Measurements from ENCODE around the gene FLRT1.

FLRT1 gene

DNA sequence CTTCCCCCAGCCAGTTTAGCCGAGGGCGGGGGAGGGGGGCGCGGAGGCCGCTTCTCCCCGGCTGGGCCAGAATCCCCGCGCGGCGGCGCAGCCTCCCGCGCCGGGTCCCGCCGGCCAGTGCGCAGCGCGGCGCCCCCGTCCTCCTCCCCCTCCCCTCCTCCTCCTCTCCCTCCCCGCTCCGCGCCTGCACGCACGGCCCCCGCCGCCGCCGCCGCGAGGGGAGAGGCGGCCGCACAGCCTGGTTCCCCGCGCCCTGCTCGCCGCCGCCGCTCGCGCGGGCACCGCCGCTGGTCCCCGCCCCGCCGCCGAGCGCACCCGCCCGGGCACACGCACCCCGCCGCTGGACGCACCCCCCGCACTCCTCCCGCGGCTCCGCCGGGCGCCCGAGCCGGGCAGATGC, at the start of gene FLRT1:
FLRT1 (plus strand) TSS at position 356 of the 400 bp plus-strand sequence. CDS start 80,337 bp downstream, outside the sequence.
- no peak for DNase-seq (ENCODE audit: low read depth)

GRCh38 chr11:63986156-63986931, 49.4 kb upstream of the FLRT1 start, which contains the start of gene OTUB1:
Gene OTUB1, plus strand, starts transcription at chr11:63986438. Its CDS starts 19 bp downstream, at chr11:63986457.
- peak; percentile 81 for DNase-seq (ENCODE audit: low read depth)

DNA sequence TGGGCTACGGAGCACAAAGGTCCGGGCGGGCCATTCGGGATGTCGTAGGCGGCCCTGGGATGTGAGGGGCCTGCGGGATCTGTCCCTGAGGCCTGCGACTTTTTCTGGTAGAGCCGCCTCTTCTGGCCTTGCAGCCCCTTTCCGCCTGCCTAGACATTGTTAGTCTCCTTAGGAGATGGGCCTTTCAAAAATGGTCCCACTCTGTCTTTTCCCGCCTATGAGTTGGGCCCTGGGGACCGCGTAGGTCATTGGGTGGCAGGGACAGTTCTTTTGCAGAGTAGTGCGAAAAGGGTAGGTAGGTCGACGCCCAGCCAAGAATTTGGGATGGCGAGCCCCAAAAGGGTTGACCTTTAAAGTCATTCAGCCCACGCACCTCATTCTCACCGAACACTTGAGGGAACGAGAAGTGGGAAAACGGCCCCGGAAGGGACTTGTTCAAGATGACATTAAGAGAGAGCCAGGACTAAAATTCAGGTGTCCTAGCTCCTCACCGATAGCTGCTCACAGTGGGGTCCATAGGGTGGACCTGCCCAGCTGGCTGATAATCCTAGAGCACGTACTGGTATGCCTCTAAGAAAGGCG, 48.7 kb upstream of the FLRT1 start:
- DNase-seq (ENCODE audit: low read depth), result no peak

- DNase-seq (ENCODE audit: low read depth), result no peak
These were observed 44.2 kb upstream of the FLRT1 start for GRCh38 chr11:63991558-63991957.

DNA sequence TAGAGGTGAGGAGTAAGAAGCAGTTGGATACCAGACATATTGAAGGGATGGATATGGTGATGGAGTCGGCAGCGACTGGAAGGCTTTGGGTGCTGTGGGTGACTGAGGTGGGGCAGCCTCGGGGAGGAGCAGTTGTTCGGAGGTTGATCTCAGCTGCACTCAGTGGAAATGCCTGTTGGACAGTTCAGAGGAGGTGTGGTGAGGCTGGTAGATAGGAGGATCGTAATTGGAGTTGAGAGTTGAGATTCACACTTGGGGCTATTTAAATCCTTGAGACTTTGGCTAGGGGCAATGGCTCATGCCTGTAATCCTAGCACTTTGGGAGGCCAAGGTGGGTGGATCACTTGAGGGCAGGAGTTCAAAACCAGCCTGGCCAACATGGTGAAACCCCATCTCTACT, 42.6 kb upstream of the FLRT1 start:
- DNase-seq (ENCODE audit: low read depth), result no peak

DNA sequence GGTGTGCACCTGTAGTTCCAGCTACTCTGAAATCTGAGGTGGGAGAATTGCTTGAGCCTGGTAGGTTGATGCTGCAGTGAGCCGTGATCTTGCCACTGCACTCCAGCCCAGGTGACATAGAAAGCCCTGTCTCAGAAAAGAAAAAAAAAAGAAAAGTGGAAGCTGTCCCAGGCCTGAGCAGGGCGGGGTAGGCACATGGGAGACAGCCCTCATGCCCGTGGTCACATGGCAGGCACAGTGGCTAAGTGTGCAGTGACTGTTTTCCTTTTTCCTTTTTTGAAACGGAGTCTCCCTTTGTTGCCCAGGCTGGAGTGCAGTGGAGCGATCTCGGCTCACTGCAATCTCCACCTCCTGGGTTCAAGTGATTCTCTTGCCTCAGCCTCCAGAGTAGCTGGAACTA, 41.7 kb upstream of the FLRT1 start:
- DNase-seq (ENCODE audit: low read depth), result no peak

DNA sequence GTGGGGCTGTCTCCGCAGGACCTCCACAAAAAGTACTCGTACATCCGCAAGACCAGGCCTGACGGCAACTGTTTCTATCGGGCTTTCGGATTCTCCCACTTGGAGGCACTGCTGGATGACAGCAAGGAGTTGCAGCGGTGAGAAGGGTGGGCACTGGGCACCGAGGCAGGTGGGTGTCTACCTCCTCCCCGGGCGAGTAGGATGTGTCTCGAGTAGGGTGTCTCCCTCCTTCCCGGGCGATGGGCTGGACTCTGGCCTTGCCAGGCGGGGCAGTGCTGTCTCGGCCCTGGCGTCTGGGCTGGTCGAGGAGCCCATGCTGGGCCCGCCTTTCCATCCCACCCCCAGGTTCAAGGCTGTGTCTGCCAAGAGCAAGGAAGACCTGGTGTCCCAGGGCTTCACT, 39.2 kb upstream of the FLRT1 start:
- DNase-seq (ENCODE audit: low read depth), result no peak

GRCh38 chr11:63997104-63997700, 38.5 kb upstream of the FLRT1 start:
- DNase-seq (ENCODE audit: low read depth), result no peak

- DNase-seq (ENCODE audit: low read depth), result no peak
These were observed 37.9 kb upstream of the FLRT1 start for GRCh38 chr11:63997801-63998337.

GRCh38 chr11:63998558-63999348, 37.0 kb upstream of the FLRT1 start:
- DNase-seq (ENCODE audit: low read depth), result no peak

DNA sequence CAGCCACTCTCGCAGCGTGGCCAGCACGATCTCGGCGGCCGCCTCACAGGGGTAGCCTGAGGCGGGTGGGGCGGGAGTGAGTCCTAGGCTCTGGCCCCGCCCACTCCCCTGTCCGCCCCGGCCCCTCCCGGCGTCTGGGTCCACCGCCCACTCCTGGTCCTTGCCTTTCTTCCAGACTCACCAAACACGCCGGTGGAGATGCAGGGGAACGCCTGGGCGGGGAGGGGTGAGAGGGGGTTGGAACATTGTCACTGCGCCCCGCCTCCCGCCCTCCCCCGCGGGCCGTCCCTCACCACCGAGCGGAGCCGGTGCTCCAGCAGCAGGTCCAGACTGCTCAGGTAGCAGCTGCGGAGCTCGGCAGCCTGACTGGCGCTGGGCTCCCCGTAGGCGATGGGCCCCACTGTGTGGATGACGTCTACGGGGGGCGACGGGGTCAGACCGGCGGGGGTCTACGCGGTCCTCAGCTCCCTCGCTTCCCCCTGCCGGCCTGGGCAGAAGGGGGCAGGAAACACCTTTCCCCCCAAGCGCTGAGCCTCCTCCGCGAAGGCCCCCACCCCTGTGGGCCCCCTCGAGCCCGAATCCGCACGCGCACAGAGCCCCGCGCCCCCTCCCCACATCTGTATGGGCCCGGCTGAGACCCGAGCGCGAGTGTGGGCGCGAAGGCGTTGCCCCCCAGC, 36.2 kb upstream of the FLRT1 start:
- no peak for DNase-seq (ENCODE audit: low read depth)

GRCh38 chr11:64000026-64000739, 35.5 kb upstream of the FLRT1 start:
- DNase-seq (ENCODE audit: low read depth), result no peak

GRCh38 chr11:64000740-64001483, 34.8 kb upstream of the FLRT1 start:
- no peak for DNase-seq (ENCODE audit: low read depth)

GRCh38 chr11:64001484-64002420, 34.0 kb upstream of the FLRT1 start:
- no peak for DNase-seq (ENCODE audit: low read depth)

DNA sequence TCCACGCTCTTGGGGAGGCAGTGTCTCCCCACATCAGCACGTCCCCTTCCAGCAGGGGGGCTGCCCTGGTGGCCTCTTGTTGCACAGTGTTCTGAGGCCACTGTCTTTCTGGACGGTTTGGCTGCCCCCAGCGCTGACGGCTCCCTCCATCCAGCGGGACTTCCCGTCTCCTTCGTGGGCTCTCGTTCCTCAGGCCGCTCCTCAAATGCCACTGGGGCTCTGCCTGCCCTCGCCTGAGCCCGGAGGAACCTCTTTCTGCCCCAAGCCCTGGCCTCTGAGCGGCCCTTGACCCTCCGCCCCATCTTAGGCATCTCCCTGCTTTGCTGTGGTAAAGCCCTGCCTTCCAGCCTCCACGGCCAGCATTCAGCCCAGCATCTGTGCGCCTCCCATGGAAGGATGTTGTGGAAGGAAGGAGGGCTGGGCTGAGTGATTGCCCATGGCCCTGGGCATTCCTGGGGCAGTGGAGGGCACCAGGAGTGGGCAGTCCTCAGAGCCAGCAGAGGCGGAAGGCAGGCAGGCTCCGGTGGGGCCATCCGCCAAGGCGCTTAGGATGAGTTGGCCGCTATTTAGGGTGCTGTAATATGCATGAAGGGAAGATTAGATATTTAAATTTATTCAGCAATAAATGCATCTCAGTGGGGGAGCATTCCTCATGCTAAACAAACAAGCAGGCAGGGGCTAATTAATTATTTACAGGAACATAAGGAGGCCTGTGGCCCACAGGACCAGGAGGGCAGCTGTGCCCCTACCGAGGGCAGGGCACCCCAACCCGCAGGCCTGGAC, 31.7 kb upstream of the FLRT1 start:
- no peak for DNase-seq (ENCODE audit: low read depth)

GRCh38 chr11:64004590-64004984, 31.1 kb upstream of the FLRT1 start:
- no peak for DNase-seq (ENCODE audit: low read depth)

GRCh38 chr11:64005691-64006090, 30.0 kb upstream of the FLRT1 start:
- DNase-seq (ENCODE audit: low read depth), result no peak

DNA sequence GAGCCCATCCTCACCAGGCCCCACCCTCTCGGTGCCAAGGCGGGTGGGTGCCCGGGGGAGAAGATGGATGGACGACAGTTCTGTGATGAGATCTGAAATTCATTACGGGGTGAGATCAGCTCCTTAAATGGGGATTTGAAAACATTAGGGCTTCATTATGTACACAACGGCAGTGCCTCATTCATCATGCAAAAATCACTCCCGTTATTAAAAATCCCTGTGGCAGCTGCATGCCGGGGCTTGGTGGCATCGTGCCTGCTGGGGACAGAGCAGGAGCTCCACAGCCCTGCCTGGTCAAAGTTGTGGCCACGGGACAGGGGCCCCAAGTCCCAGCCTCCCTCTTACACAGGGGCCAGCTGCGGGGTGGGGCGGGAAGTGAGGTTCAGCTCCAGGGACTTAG, 29.3 kb upstream of the FLRT1 start:
- DNase-seq (ENCODE audit: low read depth), result no peak

Data from CMK (cell line).